Esophagus squamous epithelium (tissue), 5 donors: Measurements from ENCODE around the gene KLF8. TPM values are rescaled to one million over a fixed set of nuclear protein-coding genes. Genes with fewer than 3 reads are reported as not detected.
"Not testable (repeated sequence)": the region's sequence is repeated elsewhere in the genome, so short reads cannot be mapped to it uniquely, and the experiment has no call there.

Experiments
- DNase-seq: peaks from one replicate; lab custom pipeline; 2025; lab: John Stamatoyannopoulos, UW
- H3K27ac ChIP-seq, 4 donors: fragments of 200-600 bp; sonication (generic); one replicate each; pipeline ENCODE4 v1.5.1; 2016 to 2019; ENCODE audit warnings: mild to moderate bottlenecking in 1 of 4
- H3K27me3 ChIP-seq, 4 donors: fragments of 200-600 bp; sonication (generic); 1 replicate in 3 of 4; 2 replicates in 1 of 4; pipeline versions ENCODE4 v1.5.1 to v1.6.0; 2017 to 2021; ENCODE audit warnings: antibody characterized with exemption in 1 of 4
- H3K36me3 ChIP-seq, 3 donors: fragments of 200-600 bp; sonication (generic); one replicate each; pipeline ENCODE4 v1.5.1; 2016 to 2019
- H3K4me1 ChIP-seq, 3 donors: fragments of 200-600 bp; sonication (generic); one replicate each; pipeline ENCODE4 v1.5.1; 2017 to 2019
- H3K4me3 ChIP-seq, 4 donors: fragments of 200-600 bp; sonication (generic); 1 replicate in 3 of 4; 2 replicates in 1 of 4; pipeline ENCODE4 v1.5.1; 2016 to 2019; ENCODE audit warnings: mild to moderate bottlenecking in 2 of 4, moderate library complexity in 1 of 4
- H3K9me3 ChIP-seq, 3 donors: fragments of 200-600 bp; sonication (generic); one replicate each; pipeline ENCODE4 v1.5.1; 2016 to 2019
- CTCF ChIP-seq, 6 experiments: fragments of 450-650 bp in 4 of 6; fragments of 200-600 bp in 2 of 6; sonication (generic) in 2 of 6; IDR thresholded peaks; one replicate each; pipeline ENCODE4 v1.5.1; 2016 to 2019; ENCODE audit warnings: antibody characterized with exemption in 6 of 6, mild to moderate bottlenecking in 4 of 6, moderate library complexity in 4 of 6
- POLR2A ChIP-seq, 4 donors: fragments of 450-650 bp; IDR thresholded peaks; one replicate each; pipeline ENCODE4 v1.6.1; 2017; ENCODE audit warnings: antibody characterized with exemption in 4 of 4, mild to moderate bottlenecking in 4 of 4, moderate library complexity in 3 of 4
- WGBS, 2 donors: methylation state at CpG; one replicate each; pipeline ENCODE4 v1.1.5; 2018; 5-methylcytosine and 5-hydroxymethylcytosine counted together
- intact Hi-C: fragments of 100-400 bp; cut with DNase I; formaldehyde crosslinking; loops from one replicate; pipeline ENCODE4 v1.15.0; 2022
- total RNA-seq, 4 donors: library from RNA; depleted of rRNA; stranded (reverse); fragments of >200 nt; gene quantifications; one replicate each; pipeline ENCODE4 v1.1.0, GENCODE V29; 2016
- donor health status: DM: yes; HTN: yes; CAD: no.

The KLF8 gene
- total RNA-seq = 10 to 100 TPM; 20.2 to 38.1 (median 33.4) TPM

GRCh38 chrX:56232221-56233082, at the start of gene KLF8:
Gene KLF8 (plus strand): TSS chrX:56232356. CDS start chrX:56233335, 979 bp downstream.
- no peak for DNase-seq
- Histone ChIP-seq H3K4me1 (peaks cover 0 to 59% (median 7%) of the 10 kb centered on the region in 3 donors), H3K27ac (peak within 1 kb of the TSS; percentile 79 to 92 (median 88)), H3K36me3 (no peaks in the 10 kb centered on the region), H3K27me3 (no peaks in the 10 kb centered on the region), H3K4me3 (peak within 1 kb of the TSS; percentile 37 to 65 (median 55)), H3K9me3 (no peaks in the 10 kb centered on the region)
- TF ChIP-seq POLR2A (IDR thresholded peaks at IDR 0.05) = peak in 2 of 4 donors; percentile 29 to 64
- no peak for TF ChIP-seq CTCF (IDR thresholded peaks at IDR 0.05)
- 0 to 43% methylated on average over 8 to 25 of the region's 38 CpGs for WGBS, 2 donors
- intact Hi-C loops = no loop called here

- H3K4me1 ChIP-seq, H3K36me3 ChIP-seq, H3K27ac ChIP-seq, H3K27me3 ChIP-seq, H3K9me3 ChIP-seq, H3K4me3 ChIP-seq, intact Hi-C loops, DNase-seq: not testable (repeated sequence)
- WGBS, 2 donors = 78% methylated on average over 2 of the region's 2 CpGs; no CpG with 5 or more reads in 1 of the 2 donors
Measured at GRCh38 chrX:56206945-56207344, 25.2 kb upstream of the KLF8 start.

GRCh38 chrX:56211701-56212100, 20.5 kb upstream of the KLF8 start:
- 80 to 88% methylated on average over 1 of the region's 3 CpGs for WGBS, 2 donors
- Histone ChIP-seq H3K4me1 (no peaks in the 10 kb centered on the region), H3K27me3 (no peaks in the 10 kb centered on the region), H3K27ac (no peak overlapping the region), H3K36me3 (no peaks in the 10 kb centered on the region), H3K9me3 (no peaks in the 10 kb centered on the region), H3K4me3 (no peak overlapping the region)
- no peak for TF ChIP-seq POLR2A (IDR thresholded peaks at IDR 0.05)
- no peak for TF ChIP-seq CTCF (IDR thresholded peaks at IDR 0.05)
- intact Hi-C loops = no loop called here
- DNase-seq = no peak

GRCh38 chrX:56216332-56216731, 15.8 kb upstream of the KLF8 start:
- no peak overlapping the region for H3K4me3 ChIP-seq
- intact Hi-C loops = no loop called here
- H3K27me3 ChIP-seq = no peaks in the 10 kb centered on the region
- no peak for DNase-seq
- H3K27ac ChIP-seq = no peak overlapping the region
- peaks cover 0 to 9% (median 0%) of the 10 kb centered on the region in 3 donors for H3K4me1 ChIP-seq
- H3K36me3 ChIP-seq = no peaks in the 10 kb centered on the region
- WGBS, 2 donors = 33 to 88% methylated on average over 1 of the region's 1 CpG
- TF ChIP-seq CTCF (IDR thresholded peaks at IDR 0.05) = no peak
- TF ChIP-seq POLR2A (IDR thresholded peaks at IDR 0.05) = no peak
- no peaks in the 10 kb centered on the region for H3K9me3 ChIP-seq

- TF ChIP-seq CTCF (IDR thresholded peaks at IDR 0.05) (peak in 3 of 6 experiments; percentile 8 to 30 (median 14)), POLR2A (IDR thresholded peaks at IDR 0.05) (no peak)
- Histone ChIP-seq H3K9me3 (no peaks in the 10 kb centered on the region), H3K4me3 (no peak overlapping the region), H3K36me3 (no peaks in the 10 kb centered on the region), H3K27ac (no peak overlapping the region), H3K27me3 (no peaks in the 10 kb centered on the region), H3K4me1 (peaks cover 0 to 11% (median 0%) of the 10 kb centered on the region in 3 donors)
- no peak for DNase-seq
- WGBS, 2 donors = 0 to 44% methylated on average over 1 to 4 of the region's 4 CpGs
- intact Hi-C loops = no loop called here
Measured at GRCh38 chrX:56219700-56220099, 12.5 kb upstream of the KLF8 start.
